Nephron progenitor cell (in vitro differentiated cells): ENCODE results near the gene SRCAP.

Experiments
- DNase-seq: peaks from one replicate; pipeline ENCODE4 v3.0.0; 2021
- H3K27ac Mint-ChIP-seq: 2 replicates; pipeline ENCODE4 v1.8.0; 2021; ENCODE audit warnings: mild to moderate bottlenecking, moderate library complexity, mixed read lengths
- H3K27me3 Mint-ChIP-seq: 2 replicates; pipeline ENCODE4 v1.8.0; 2021; ENCODE audit warnings: mild to moderate bottlenecking, low read depth, mixed read lengths; ENCODE audit not compliant: poor library complexity
- H3K36me3 Mint-ChIP-seq: 2 replicates; pipeline ENCODE4 v1.8.0; 2021; ENCODE audit warnings: low read depth, mixed read lengths
- H3K4me1 Mint-ChIP-seq: 2 replicates; pipeline ENCODE4 v1.8.0; 2021; ENCODE audit warnings: mixed read lengths
- H3K4me3 Mint-ChIP-seq: 2 replicates; pipeline ENCODE4 v1.8.0; 2021; ENCODE audit warnings: mild to moderate bottlenecking, moderate library complexity, mixed read lengths
- H3K9me3 Mint-ChIP-seq: 2 replicates; pipeline ENCODE4 v1.8.0; 2021; ENCODE audit warnings: mild to moderate bottlenecking, moderate library complexity, mixed read lengths
- TF ChIP-seq, protein P1 (sequence below): fragments of 200-600 bp; sonication (generic); IDR thresholded peaks from 2 replicates; pipeline ENCODE4 v1.5.0; 2021; ENCODE audit warnings: antibody characterized with exemption

SRCAP gene

DNA sequence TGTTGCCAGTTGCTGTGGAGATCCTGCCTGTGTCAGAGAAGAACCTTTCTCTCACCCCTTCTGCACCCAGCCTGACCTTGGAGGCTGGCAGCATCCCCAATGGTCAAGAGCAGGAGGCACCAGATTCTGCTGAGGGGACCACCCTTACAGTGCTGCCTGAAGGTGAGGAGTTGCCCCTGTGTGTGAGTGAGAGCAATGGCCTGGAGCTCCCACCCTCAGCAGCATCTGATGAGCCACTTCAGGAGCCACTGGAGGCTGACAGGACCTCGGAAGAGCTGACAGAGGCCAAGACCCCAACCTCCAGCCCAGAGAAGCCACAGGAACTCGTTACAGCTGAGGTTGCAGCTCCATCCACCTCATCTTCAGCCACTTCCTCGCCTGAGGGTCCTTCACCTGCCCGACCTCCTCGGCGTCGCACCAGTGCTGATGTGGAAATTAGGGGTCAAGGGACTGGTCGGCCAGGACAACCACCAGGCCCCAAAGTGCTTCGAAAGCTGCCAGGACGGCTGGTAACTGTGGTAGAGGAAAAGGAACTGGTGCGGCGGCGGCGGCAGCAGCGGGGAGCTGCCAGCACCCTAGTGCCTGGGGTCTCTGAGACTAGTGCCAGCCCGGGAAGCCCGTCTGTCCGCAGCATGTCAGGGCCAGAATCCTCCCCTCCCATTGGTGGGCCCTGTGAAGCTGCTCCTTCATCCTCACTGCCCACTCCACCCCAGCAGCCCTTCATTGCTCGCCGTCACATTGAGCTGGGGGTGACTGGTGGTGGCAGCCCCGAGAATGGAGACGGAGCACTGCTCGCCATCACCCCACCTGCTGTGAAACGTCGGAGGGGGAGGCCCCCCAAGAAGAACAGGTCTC lies 39.0 kb downstream of the SRCAP start:
- Mint-ChIP-seq H3K9me3 (no peaks in the 10 kb centered on the region), H3K4me1 (peaks cover 7% of the 10 kb centered on the region), H3K4me3 (no peak overlapping the region), H3K36me3 (peaks cover 69% of the 10 kb centered on the region), H3K27ac (no peak overlapping the region), H3K27me3 (no peaks in the 10 kb centered on the region)
- DNase-seq, result no peak
- TF ChIP-seq, protein P1, sequence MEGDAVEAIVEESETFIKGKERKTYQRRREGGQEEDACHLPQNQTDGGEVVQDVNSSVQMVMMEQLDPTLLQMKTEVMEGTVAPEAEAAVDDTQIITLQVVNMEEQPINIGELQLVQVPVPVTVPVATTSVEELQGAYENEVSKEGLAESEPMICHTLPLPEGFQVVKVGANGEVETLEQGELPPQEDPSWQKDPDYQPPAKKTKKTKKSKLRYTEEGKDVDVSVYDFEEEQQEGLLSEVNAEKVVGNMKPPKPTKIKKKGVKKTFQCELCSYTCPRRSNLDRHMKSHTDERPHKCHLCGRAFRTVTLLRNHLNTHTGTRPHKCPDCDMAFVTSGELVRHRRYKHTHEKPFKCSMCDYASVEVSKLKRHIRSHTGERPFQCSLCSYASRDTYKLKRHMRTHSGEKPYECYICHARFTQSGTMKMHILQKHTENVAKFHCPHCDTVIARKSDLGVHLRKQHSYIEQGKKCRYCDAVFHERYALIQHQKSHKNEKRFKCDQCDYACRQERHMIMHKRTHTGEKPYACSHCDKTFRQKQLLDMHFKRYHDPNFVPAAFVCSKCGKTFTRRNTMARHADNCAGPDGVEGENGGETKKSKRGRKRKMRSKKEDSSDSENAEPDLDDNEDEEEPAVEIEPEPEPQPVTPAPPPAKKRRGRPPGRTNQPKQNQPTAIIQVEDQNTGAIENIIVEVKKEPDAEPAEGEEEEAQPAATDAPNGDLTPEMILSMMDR, result no peak

DNA sequence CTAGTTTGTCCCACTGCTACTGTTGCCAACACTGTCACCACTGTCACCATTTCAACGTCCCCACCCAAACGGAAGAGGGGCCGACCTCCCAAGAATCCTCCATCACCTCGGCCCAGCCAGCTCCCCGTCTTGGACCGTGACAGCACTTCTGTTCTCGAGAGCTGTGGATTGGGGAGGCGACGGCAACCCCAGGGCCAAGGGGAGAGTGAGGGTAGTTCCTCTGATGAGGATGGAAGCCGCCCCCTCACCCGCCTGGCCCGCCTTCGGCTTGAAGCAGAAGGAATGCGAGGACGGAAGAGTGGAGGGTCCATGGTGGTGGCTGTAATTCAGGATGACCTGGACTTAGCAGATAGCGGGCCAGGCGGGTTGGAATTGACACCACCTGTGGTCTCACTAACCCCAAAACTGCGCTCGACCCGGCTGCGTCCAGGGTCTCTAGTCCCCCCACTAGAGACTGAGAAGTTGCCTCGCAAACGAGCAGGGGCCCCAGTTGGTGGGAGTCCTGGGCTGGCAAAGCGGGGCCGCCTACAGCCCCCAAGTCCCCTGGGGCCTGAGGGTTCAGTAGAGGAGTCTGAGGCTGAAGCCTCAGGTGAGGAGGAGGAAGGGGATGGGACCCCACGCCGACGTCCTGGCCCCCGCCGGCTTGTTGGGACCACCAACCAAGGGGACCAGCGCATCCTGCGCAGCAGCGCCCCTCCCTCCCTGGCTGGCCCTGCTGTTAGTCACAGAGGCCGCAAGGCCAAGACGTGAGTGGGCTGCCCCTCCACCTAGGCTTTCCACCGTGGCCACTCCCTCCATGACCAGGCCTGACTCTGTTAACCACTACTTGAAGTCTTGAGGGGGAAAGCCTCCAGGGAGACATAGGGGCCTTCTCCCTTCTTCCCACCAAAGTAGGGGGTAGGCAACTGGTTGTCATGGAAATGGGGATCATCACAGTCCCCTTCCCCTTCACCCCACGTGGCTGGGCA lies 40.3 kb downstream of the SRCAP start:
- TF ChIP-seq, protein P1, result no peak
- no peak for DNase-seq
- H3K4me3 Mint-ChIP-seq, result no peak overlapping the region
- peaks cover 7% of the 10 kb centered on the region for H3K4me1 Mint-ChIP-seq
- H3K27ac Mint-ChIP-seq, result peak overlapping the region; percentile 68
- H3K27me3 Mint-ChIP-seq, result no peaks in the 10 kb centered on the region
- H3K36me3 Mint-ChIP-seq, result peaks cover 61% of the 10 kb centered on the region
- H3K9me3 Mint-ChIP-seq, result no peaks in the 10 kb centered on the region

DNA sequence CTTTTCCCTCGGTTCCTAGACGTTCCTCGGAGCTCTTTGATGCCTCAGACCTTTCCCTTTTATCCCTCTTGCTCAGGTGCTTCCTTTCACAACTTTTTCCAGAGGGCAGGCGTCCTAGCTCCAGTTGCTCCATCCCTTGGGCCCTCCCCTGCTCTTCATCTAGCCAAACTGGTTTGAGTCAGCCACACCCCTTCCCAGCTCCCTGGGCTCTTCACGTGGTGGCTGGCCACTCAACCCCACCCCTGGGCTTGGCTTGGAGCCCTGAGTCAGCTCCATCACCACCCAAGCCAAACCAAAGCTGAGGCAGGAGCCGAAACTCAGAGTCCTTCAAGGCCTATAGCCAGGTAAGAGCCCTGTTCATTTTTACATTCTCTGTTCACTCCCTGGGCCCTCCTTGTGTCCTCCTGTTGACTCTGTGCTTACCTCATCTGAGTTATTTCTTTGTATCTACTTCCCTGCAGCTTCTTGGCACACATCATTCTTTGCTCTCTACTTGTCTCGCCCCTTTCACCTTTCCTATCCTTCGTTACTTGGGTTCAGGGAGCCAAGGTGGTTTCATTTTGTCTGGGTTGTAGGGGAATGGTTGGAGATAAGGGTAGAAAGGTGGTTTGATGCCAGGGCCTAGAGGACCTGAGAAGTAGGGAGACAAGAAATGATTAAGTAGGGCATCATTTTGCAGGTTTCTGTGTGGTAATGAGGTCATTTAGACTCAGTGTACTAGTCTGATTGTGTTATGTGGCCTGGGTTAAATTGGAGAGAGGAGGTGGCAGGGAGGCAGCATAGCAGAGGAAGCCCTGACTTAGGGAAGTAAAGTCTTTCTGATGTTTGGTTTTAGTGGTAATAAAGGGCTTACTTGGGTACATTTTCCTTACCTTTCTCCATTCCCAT lies 41.6 kb downstream of the SRCAP start:
- no peaks in the 10 kb centered on the region for H3K9me3 Mint-ChIP-seq
- peak overlapping the region; percentile 63 for H3K27ac Mint-ChIP-seq
- H3K36me3 Mint-ChIP-seq, result peaks cover 61% of the 10 kb centered on the region
- no peak for DNase-seq
- H3K4me1 Mint-ChIP-seq, result peaks cover 7% of the 10 kb centered on the region
- H3K4me3 Mint-ChIP-seq, result no peak overlapping the region
- H3K27me3 Mint-ChIP-seq, result no peaks in the 10 kb centered on the region
- TF ChIP-seq, protein P1, result no peak

DNA sequence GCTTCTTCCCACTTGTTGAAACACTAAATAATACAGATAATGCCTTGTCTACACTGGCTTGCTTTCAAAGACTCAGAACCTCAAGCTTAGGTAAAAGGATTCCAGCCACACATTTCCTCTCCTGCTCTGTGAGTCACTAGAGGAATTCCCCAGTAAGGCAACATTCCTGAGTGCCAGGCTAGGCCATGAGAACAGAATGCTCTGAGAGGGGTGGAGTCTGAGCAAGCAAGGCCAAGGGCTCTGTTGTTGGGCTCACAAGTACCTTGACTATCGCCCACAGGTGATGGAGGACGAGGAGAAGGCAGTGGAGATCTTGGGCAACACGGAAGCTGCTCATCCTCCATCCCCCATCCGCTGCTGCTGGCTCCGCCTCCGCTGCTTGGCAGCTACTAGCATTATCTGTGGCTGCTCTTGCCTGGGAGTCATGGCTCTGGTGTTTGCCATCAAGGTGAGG lies 42.5 kb downstream of the SRCAP start:
- Mint-ChIP-seq H3K27me3 (no peaks in the 10 kb centered on the region), H3K36me3 (peaks cover 54% of the 10 kb centered on the region)

DNA sequence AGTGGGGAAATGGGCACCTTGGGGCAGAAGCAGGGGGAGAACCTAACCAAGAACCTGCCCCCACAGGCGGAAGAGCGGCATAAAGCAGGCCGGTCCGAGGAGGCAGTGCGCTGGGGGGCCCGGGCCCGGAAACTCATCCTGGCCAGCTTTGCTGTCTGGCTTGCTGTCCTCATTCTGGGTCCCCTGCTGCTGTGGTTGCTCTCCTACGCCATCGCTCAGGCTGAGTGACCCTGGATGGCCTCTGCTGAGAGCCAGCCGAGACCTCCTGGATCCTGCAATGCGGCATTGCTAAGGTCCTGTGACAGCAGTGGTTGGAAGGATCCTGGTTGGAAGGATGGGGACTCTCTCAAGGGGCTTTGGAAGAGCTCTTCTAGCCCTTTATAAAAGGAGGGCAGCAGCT lies 44.7 kb downstream of the SRCAP start:
- H3K27me3 Mint-ChIP-seq, result no peaks in the 10 kb centered on the region
- H3K27ac Mint-ChIP-seq, result peak overlapping the region; percentile 4
- no peak overlapping the region for H3K4me3 Mint-ChIP-seq
- H3K36me3 Mint-ChIP-seq, result peaks cover 34% of the 10 kb centered on the region
- H3K4me1 Mint-ChIP-seq, result peaks cover 22% of the 10 kb centered on the region
- no peak for DNase-seq
- H3K9me3 Mint-ChIP-seq, result no peaks in the 10 kb centered on the region
- TF ChIP-seq, protein P1, result no peak

More for the DNA sequence above, 42.5 kb downstream of the SRCAP start:
- Mint-ChIP-seq H3K4me1 (peaks cover 7% of the 10 kb centered on the region), H3K4me3 (no peak overlapping the region), H3K9me3 (no peaks in the 10 kb centered on the region), H3K27ac (no peak overlapping the region)
- no peak for DNase-seq
- TF ChIP-seq, protein P1, result no peak
